Gastrocnemius medialis (tissue), 4 donors: Measurements from ENCODE around the gene MARF1. TPM values are rescaled to one million over a fixed set of nuclear protein-coding genes. Genes with fewer than 3 reads are reported as not detected.

Experiments used
- ATAC-seq, 2 donors: fragments of 150-250 bp; one replicate each; pipeline ENCODE4 v1.9.1; 2016
- DNase-seq, 2 donors: peaks; one replicate each; pipeline ENCODE4 v3.0.0-alpha.2; 2019
- H3K27ac ChIP-seq, 4 donors: fragments of 200-600 bp; sonication (generic); 1 replicate in 1 of 4; 2 replicates in 3 of 4; pipeline ENCODE4 v1.5.1; 2016 to 2018; ENCODE audit warnings: mild to moderate bottlenecking in 2 of 4, moderate library complexity in 1 of 4
- H3K27me3 ChIP-seq, 3 donors: fragments of 200-600 bp; sonication (generic) in 2 of 3; 1 replicate in 1 of 3; 2 replicates in 2 of 3; pipeline versions ENCODE4 v1.5.1 to v1.6.0; 2016 to 2019; ENCODE audit warnings: mild to moderate bottlenecking in 1 of 3, moderate library complexity in 1 of 3
- H3K36me3 ChIP-seq, 2 donors: fragments of 200-600 bp; sonication (generic) in 1 of 2; one replicate each; pipeline ENCODE4 v1.5.1; 2017 to 2018
- H3K4me1 ChIP-seq, 2 donors: fragments of 200-600 bp; sonication (generic) in 1 of 2; one replicate each; pipeline ENCODE4 v1.5.1; 2016 to 2017; ENCODE audit warnings: mild to moderate bottlenecking in 2 of 2
- H3K4me3 ChIP-seq, 4 donors: fragments of 200-600 bp; sonication (generic) in 3 of 4; 1 replicate in 1 of 4; 2 replicates in 3 of 4; pipeline ENCODE4 v1.5.1; 2016 to 2019; ENCODE audit warnings: mild to moderate bottlenecking in 2 of 4
- H3K9me3 ChIP-seq, 3 donors: fragments of 200-600 bp; sonication (generic) in 2 of 3; 1 replicate in 1 of 3; 2 replicates in 2 of 3; pipeline ENCODE4 v1.5.1; 2016 to 2019
- POLR2A ChIP-seq, 2 donors: fragments of 450-650 bp; IDR thresholded peaks; one replicate each; pipeline ENCODE4 v1.6.1; 2017; ENCODE audit warnings: antibody characterized with exemption in 2 of 2, mild to moderate bottlenecking in 2 of 2, moderate library complexity in 2 of 2
- in situ Hi-C, 4 donors: fragments of 200-750 bp; cut with MboI; loops; one replicate each; pipeline versions ENCODE4 v1.15.0 to v1.8.0; 2017; ENCODE audit warnings: low sequenced_read_pairs in 4 of 4
- intact Hi-C: fragments of 100-400 bp; cut with DNase I; formaldehyde crosslinking; loops from one replicate; pipeline ENCODE4 v1.15.1; 2023; ENCODE audit warnings: low total_unique reads
- total RNA-seq, 4 donors: library from RNA; depleted of rRNA; stranded (reverse); fragments of >200 nt; gene quantifications; one replicate each; pipeline versions ENCODE4 v1.1.0 to v1.2.3, GENCODE V29; 2016
- TF ChIP-seq, protein P1 (sequence below), 5 experiments: fragments of 450-650 bp in 3 of 5; fragments of 200-600 bp in 2 of 5; sonication (generic) in 2 of 5; IDR thresholded peaks in 4 of 5; conservative IDR thresholded peaks in 1 of 5; 1 replicate in 4 of 5; 2 replicates in 1 of 5; pipeline ENCODE4 v1.5.1; 2016 to 2019; ENCODE audit warnings: antibody characterized with exemption in 5 of 5, mild to moderate bottlenecking in 3 of 5, moderate library complexity in 3 of 5

MARF1 gene
- total RNA-seq, 4 donors from 2014 or later: 19.5 to 29.8 (median 26.5) TPM

GRCh38 chr16:15557258-15557657, 85.7 kb downstream of the MARF1 start:
- ATAC-seq (no peak), DNase-seq (no peak)
- Histone ChIP-seq H3K36me3 (peaks cover 0 to 3% of the 10 kb centered on the region in 2 donors), H3K4me1 (peaks cover 0 to 3% of the 10 kb centered on the region in 2 donors), H3K27me3 (no peaks in the 10 kb centered on the region), H3K4me3 (no peak overlapping the region), H3K9me3 (no peaks in the 10 kb centered on the region), H3K27ac (no peak overlapping the region)
- intact Hi-C loops: loop anchor here (10.0 kb wide), 1 partner anchor 148 kb away; no protein-coding TSS in a partner anchor
- in situ Hi-C loops: no loop called here
- TF ChIP-seq, protein P1, sequence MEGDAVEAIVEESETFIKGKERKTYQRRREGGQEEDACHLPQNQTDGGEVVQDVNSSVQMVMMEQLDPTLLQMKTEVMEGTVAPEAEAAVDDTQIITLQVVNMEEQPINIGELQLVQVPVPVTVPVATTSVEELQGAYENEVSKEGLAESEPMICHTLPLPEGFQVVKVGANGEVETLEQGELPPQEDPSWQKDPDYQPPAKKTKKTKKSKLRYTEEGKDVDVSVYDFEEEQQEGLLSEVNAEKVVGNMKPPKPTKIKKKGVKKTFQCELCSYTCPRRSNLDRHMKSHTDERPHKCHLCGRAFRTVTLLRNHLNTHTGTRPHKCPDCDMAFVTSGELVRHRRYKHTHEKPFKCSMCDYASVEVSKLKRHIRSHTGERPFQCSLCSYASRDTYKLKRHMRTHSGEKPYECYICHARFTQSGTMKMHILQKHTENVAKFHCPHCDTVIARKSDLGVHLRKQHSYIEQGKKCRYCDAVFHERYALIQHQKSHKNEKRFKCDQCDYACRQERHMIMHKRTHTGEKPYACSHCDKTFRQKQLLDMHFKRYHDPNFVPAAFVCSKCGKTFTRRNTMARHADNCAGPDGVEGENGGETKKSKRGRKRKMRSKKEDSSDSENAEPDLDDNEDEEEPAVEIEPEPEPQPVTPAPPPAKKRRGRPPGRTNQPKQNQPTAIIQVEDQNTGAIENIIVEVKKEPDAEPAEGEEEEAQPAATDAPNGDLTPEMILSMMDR (IDR thresholded peaks at IDR 0.05 in 4 of 5, conservative IDR thresholded peaks at IDR 0.05 in 1 of 5): no peak
- TF ChIP-seq POLR2A (IDR thresholded peaks at IDR 0.05): no peak

GRCh38 chr16:15556130-15556529, 86.8 kb downstream of the MARF1 start:
- intact Hi-C loops (loop anchor here (10.0 kb wide), 1 partner anchor 149 kb away; no protein-coding TSS in a partner anchor), in situ Hi-C loops (no loop called here)
- Histone ChIP-seq H3K27ac (no peak overlapping the region), H3K4me1 (peaks cover 0 to under 1% of the 10 kb centered on the region in 2 donors), H3K9me3 (no peaks in the 10 kb centered on the region), H3K27me3 (no peaks in the 10 kb centered on the region), H3K36me3 (peaks cover 0 to 3% of the 10 kb centered on the region in 2 donors), H3K4me3 (no peak overlapping the region)
- no peak for DNase-seq
- TF ChIP-seq, protein P1 (IDR thresholded peaks at IDR 0.05 in 4 of 5, conservative IDR thresholded peaks at IDR 0.05 in 1 of 5): no peak
- TF ChIP-seq POLR2A (IDR thresholded peaks at IDR 0.05): no peak
- ATAC-seq: no peak

DNA sequence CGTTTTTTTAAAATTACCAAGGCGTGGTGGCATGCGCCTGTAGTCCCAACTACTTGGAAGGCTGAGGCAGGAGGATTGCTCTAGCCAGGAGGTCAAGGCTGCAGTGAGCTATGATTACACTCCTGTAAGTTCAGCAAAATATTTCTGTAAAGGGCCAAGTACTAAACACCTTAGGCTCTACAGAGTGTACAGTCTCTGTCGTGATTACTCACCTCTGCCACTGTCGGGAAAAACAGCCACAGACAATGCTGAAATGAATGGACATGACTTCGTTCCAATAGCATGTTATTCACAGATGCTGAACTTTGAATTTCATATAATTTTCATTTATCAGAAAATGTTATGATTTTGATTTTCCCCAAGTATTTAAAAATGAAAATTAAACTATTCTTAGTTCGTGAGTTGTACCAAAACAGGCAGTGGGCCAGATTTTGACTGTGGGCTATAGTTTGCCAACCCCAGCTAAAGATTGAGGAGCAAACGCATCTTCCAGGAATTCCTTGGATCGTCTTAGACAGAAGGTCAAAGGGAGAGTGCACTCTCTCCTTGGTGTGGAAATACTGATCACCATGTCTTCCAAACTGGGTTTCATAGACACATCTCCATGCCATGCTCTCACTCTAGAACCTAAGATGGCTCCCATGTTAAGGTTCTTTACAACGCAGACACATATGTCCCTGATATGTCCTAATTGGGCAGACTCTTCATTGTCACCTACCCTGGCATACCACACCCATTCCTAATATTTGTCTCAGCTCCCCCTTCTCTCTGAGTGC, 89.5 kb downstream of the MARF1 start:
- TF ChIP-seq POLR2A (IDR thresholded peaks at IDR 0.05): no peak
- ATAC-seq (no peak), DNase-seq (no peak)
- intact Hi-C loops: loop anchor here (10.0 kb wide), 1 partner anchor 151 kb away; no protein-coding TSS in a partner anchor
- Histone ChIP-seq H3K4me3 (no peak overlapping the region), H3K9me3 (no peaks in the 10 kb centered on the region), H3K27ac (peak overlapping the region in 2 of 4 donors; percentile 43), H3K4me1 (peaks cover 0 to 8% of the 10 kb centered on the region in 2 donors), H3K36me3 (peaks cover 0 to 3% of the 10 kb centered on the region in 2 donors), H3K27me3 (no peaks in the 10 kb centered on the region)
- in situ Hi-C loops: no loop called here

DNA sequence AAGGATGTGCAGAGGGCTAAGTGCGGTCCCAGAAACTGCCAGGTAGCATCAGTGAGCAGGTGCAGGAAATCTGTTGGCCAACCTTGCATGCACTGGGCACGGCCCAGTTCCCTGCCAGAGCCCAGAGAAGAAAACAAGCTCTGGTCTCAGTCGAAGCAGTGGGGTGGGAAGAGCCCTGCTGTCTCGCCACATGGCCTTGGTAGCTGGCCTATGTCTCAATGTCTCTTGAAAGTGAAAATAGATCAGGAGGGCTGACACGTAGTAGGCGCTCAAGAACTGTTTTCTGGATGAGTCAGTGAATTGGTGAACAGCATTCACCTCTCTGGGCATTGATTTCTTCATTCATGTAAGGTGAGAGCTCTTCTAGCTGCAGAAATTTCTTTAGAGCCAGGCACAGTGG, 90.4 kb downstream of the MARF1 start:
- in situ Hi-C loops: no loop called here
- TF ChIP-seq POLR2A (IDR thresholded peaks at IDR 0.05): no peak
- TF ChIP-seq, protein P1 (IDR thresholded peaks at IDR 0.05 in 4 of 5, conservative IDR thresholded peaks at IDR 0.05 in 1 of 5): no peak
- H3K4me3 ChIP-seq: no peak overlapping the region
- no peaks in the 10 kb centered on the region for H3K9me3 ChIP-seq
- H3K4me1 ChIP-seq: peaks cover 0 to 8% of the 10 kb centered on the region in 2 donors
- peak in 1 of 2 donors; percentile 38 for DNase-seq
- intact Hi-C loops: loop anchor here (10.0 kb wide), 1 partner anchor 152 kb away; no protein-coding TSS in a partner anchor
- no peaks in the 10 kb centered on the region for H3K27me3 ChIP-seq
- H3K36me3 ChIP-seq: peaks cover 0 to 3% of the 10 kb centered on the region in 2 donors
- peak overlapping the region in 2 of 4 donors; percentile 43 to 48 for H3K27ac ChIP-seq
- peak; percentile 37 to 68 for ATAC-seq

GRCh38 chr16:15548482-15548891, 94.5 kb downstream of the MARF1 start:
- H3K36me3 ChIP-seq: no peaks in the 10 kb centered on the region
- H3K4me3 ChIP-seq: no peak overlapping the region
- no peaks in the 10 kb centered on the region for H3K27me3 ChIP-seq
- H3K4me1 ChIP-seq: peaks cover 0 to 8% of the 10 kb centered on the region in 2 donors
- no peaks in the 10 kb centered on the region for H3K9me3 ChIP-seq
- no peak for DNase-seq
- no peak for TF ChIP-seq POLR2A (IDR thresholded peaks at IDR 0.05)
- TF ChIP-seq, protein P1 (IDR thresholded peaks at IDR 0.05 in 4 of 5, conservative IDR thresholded peaks at IDR 0.05 in 1 of 5): no peak
- ATAC-seq: no peak
- intact Hi-C loops (no loop called here), in situ Hi-C loops (no loop called here)
- H3K27ac ChIP-seq: no peak overlapping the region
